ENCODE results near the gene LRRC58.
"Not testable (repeated sequence)": the region's sequence is repeated elsewhere in the genome, so short reads cannot be mapped to it uniquely, and the experiment has no call there.

The LRRC58 gene

GRCh38 chr3:120339362-120339761 lies 9.8 kb downstream of the LRRC58 start:
- DNase-seq (ENCODE audit: low read depth, low spot score) = no peak

- no peak for DNase-seq (ENCODE audit: low read depth, low spot score)
Observed at GRCh38 chr3:120338517-120338916, 10.6 kb downstream of the LRRC58 start.

- no peak for DNase-seq (ENCODE audit: low read depth, low spot score)
Observed at GRCh38 chr3:120332646-120333045, 16.5 kb downstream of the LRRC58 start.

- DNase-seq (ENCODE audit: low read depth, low spot score) = no peak
Observed at GRCh38 chr3:120331076-120331475, 18.1 kb downstream of the LRRC58 start.

- DNase-seq (ENCODE audit: low read depth, low spot score) = no peak
Observed at GRCh38 chr3:120326784-120327183, 22.4 kb downstream of the LRRC58 start.

GRCh38 chr3:120324190-120324589 lies 25.0 kb downstream of the LRRC58 start:
- no peak for DNase-seq (ENCODE audit: low read depth, low spot score)

- not testable (repeated sequence) for DNase-seq (ENCODE audit: low read depth, low spot score)
Observed at GRCh38 chr3:120323761-120324160, 25.4 kb downstream of the LRRC58 start.

GRCh38 chr3:120311863-120312794 lies 37.0 kb downstream of the LRRC58 start:
- no peak for DNase-seq (ENCODE audit: low read depth, low spot score)

- DNase-seq (ENCODE audit: low read depth, low spot score) = no peak
Observed at GRCh38 chr3:120306519-120307455, 42.4 kb downstream of the LRRC58 start.

GRCh38 chr3:120304616-120305015 lies 44.5 kb downstream of the LRRC58 start:
- DNase-seq (ENCODE audit: low read depth, low spot score) = no peak

- DNase-seq (ENCODE audit: low read depth, low spot score) = no peak
Observed at GRCh38 chr3:120302361-120302760, 46.8 kb downstream of the LRRC58 start.

GRCh38 chr3:120300971-120301370 lies 48.2 kb downstream of the LRRC58 start:
- DNase-seq (ENCODE audit: low read depth, low spot score) = no peak

GRCh38 chr3:120299403-120299802 lies 49.8 kb downstream of the LRRC58 start:
- no peak for DNase-seq (ENCODE audit: low read depth, low spot score)

GRCh38 chr3:120298996-120299395 lies 50.2 kb downstream of the LRRC58 start:
- no peak for DNase-seq (ENCODE audit: low read depth, low spot score)

- not testable (repeated sequence) for DNase-seq (ENCODE audit: low read depth, low spot score)
Observed at GRCh38 chr3:120291552-120291951, 57.6 kb downstream of the LRRC58 start.

- no peak for DNase-seq (ENCODE audit: low read depth, low spot score)
Observed at GRCh38 chr3:120289636-120290035, 59.5 kb downstream of the LRRC58 start.

- DNase-seq (ENCODE audit: low read depth, low spot score) = no peak
Observed at GRCh38 chr3:120286465-120286864, 62.7 kb downstream of the LRRC58 start.

GRCh38 chr3:120285508-120285841 lies 63.7 kb downstream of the LRRC58 start:
- DNase-seq (ENCODE audit: low read depth, low spot score) = no peak

- DNase-seq (ENCODE audit: low read depth, low spot score) = no peak
Observed at GRCh38 chr3:120284747-120285507, 64.2 kb downstream of the LRRC58 start, which contains the start of gene GPR156. TSS of gene GPR156 (minus strand) at chr3:120285222. CDS start at chr3:120244098, 41,124 bp downstream.

GRCh38 chr3:120281261-120281660 lies 67.9 kb downstream of the LRRC58 start:
- no peak for DNase-seq (ENCODE audit: low read depth, low spot score)

- no peak for DNase-seq (ENCODE audit: low read depth, low spot score)
Observed at GRCh38 chr3:120280566-120280965, 68.6 kb downstream of the LRRC58 start.

- DNase-seq (ENCODE audit: low read depth, low spot score) = no peak
Observed at GRCh38 chr3:120280026-120280425, 69.1 kb downstream of the LRRC58 start.

Data from smooth muscle cell of the brain vasculature (primary cell).